Measurements from ENCODE around the gene SMTN. TPM values are rescaled to one million over a fixed set of nuclear protein-coding genes. Genes with fewer than 3 reads are reported as not detected.
"Not testable (repeated sequence)": the region's sequence is repeated elsewhere in the genome, so short reads cannot be mapped to it uniquely, and the experiment has no call there.

SMTN gene
- total and polyA plus RNA-seq, 8 donors, result 51.5 to 607 (median 275) TPM

- Histone ChIP-seq H3K27me3 (no peaks in the 10 kb centered on the region), H3K36me3 (peaks cover 10 to 26% (median 18%) of the 10 kb centered on the region in 4 donors), H3K27ac (peak overlapping the region; percentile 66 to 98 (median 96)), H3K4me1 (peaks cover 10 to 55% (median 47%) of the 10 kb centered on the region in 4 donors), H3K9me3 (peaks cover 0 to 3% (median 0%) of the 10 kb centered on the region in 4 donors), H3K4me3 (peak overlapping the region; percentile 58 to 87 (median 68))
- intact Hi-C loops (cut with DNase I; ENCODE audit: low total_unique reads), result no loop called here
- no peak for TF ChIP-seq POLR2AphosphoS5 (IDR thresholded peaks at IDR 0.05)
- no peak for TF ChIP-seq CTCF (IDR thresholded peaks at IDR 0.05)
- no peak for TF ChIP-seq POLR2A (IDR thresholded peaks at IDR 0.05)
- no peak for TF ChIP-seq EP300 (IDR thresholded peaks at IDR 0.05)
- whole genome bisulfite sequencing, 5 donors, result 0 to 2% (median 0%) methylated on average over 5 of the region's 5 CpGs
- DNase-seq, result no peak
Measured at GRCh38 chr22:31107894-31108218, 26.7 kb downstream of the SMTN start.

GRCh38 chr22:31112547-31113091, 31.5 kb downstream of the SMTN start:
- H3K9me3 ChIP-seq; intact Hi-C loops (cut with DNase I; ENCODE audit: low total_unique reads); H3K36me3 ChIP-seq; DNase-seq; H3K4me3 ChIP-seq; H3K27ac ChIP-seq; H3K27me3 ChIP-seq: not testable (repeated sequence)
- H3K4me1 ChIP-seq, result peaks cover 0 to 12% (median 7%) of the 10 kb centered on the region in 4 donors
- 84 to 95% (median 90%) methylated on average over 7 of the region's 7 CpGs for WGBS, 5 donors

GRCh38 chr22:31118046-31118820, 37.1 kb downstream of the SMTN start:
- Histone ChIP-seq H3K27ac (no peak overlapping the region), H3K27me3 (no peaks in the 10 kb centered on the region), H3K4me3 (no peak overlapping the region), H3K36me3 (no peaks in the 10 kb centered on the region), H3K4me1 (peaks cover 8 to 15% (median 14%) of the 10 kb centered on the region in 4 donors), H3K9me3 (no peaks in the 10 kb centered on the region)
- no peak for DNase-seq
- TF ChIP-seq CTCF (IDR thresholded peaks at IDR 0.05) (no peak), POLR2A (IDR thresholded peaks at IDR 0.05) (no peak), EP300 (IDR thresholded peaks at IDR 0.05) (no peak), POLR2AphosphoS5 (IDR thresholded peaks at IDR 0.05) (no peak)
- intact Hi-C loops (cut with DNase I; ENCODE audit: low total_unique reads), result no loop called here
- 61 to 77% (median 70%) methylated on average over 3 of the region's 3 CpGs for WGBS, 5 donors

- WGBS, 5 donors, result 70 to 84% (median 76%) methylated on average over 6 to 7 of the region's 7 CpGs
- Histone ChIP-seq H3K27ac (no peak overlapping the region), H3K36me3 (no peaks in the 10 kb centered on the region), H3K4me3 (no peak overlapping the region), H3K4me1 (peaks cover 8 to 23% (median 19%) of the 10 kb centered on the region in 4 donors), H3K9me3 (no peaks in the 10 kb centered on the region), H3K27me3 (no peaks in the 10 kb centered on the region)
- intact Hi-C loops (cut with DNase I; ENCODE audit: low total_unique reads), result no loop called here
- DNase-seq, result no peak
- TF ChIP-seq POLR2AphosphoS5 (IDR thresholded peaks at IDR 0.05) (no peak), EP300 (IDR thresholded peaks at IDR 0.05) (no peak), CTCF (IDR thresholded peaks at IDR 0.05) (no peak), POLR2A (IDR thresholded peaks at IDR 0.05) (no peak)
Measured at GRCh38 chr22:31119026-31119717, 38.1 kb downstream of the SMTN start.
